Left ventricle myocardium inferior (tissue), 1 donor: ENCODE results near the gene ZFP91. TPM values are rescaled to one million over a fixed set of nuclear protein-coding genes. Genes with fewer than 3 reads are reported as not detected.

Experiments
- DNase-seq: peaks from one replicate; pipeline ENCODE4 v3.0.0-alpha.2; 2020
- H3K27ac ChIP-seq: fragments of 200-600 bp; replicated peaks from 2 replicates; pipeline ENCODE4 v1.8.0; 2021
- H3K27me3 ChIP-seq: fragments of 200-600 bp; 2 replicates; pipeline ENCODE4 v1.8.0; 2021; ENCODE audit warnings: low read depth
- H3K36me3 ChIP-seq: fragments of 200-600 bp; 2 replicates; pipeline ENCODE4 v1.8.0; 2021
- H3K4me1 ChIP-seq: fragments of 200-600 bp; 2 replicates; pipeline ENCODE4 v1.8.0; 2021
- H3K4me3 ChIP-seq: fragments of 200-600 bp; 2 replicates; pipeline ENCODE4 v1.8.0; 2021; ENCODE audit warnings: mild to moderate bottlenecking, moderate library complexity
- H3K9me3 ChIP-seq: fragments of 200-600 bp; replicated peaks from 2 replicates; pipeline ENCODE4 v1.8.0; 2021
- CTCF ChIP-seq: fragments of 200-600 bp; IDR thresholded peaks from 2 replicates; pipeline ENCODE4 v1.8.0; 2021; ENCODE audit warnings: antibody characterized with exemption, mild to moderate bottlenecking, borderline replicate concordance
- intact Hi-C: fragments of 100-400 bp; cut with micrococcal nuclease; formaldehyde crosslinking; loops from one replicate; pipeline ENCODE4 v1.11.0; 2022
- total RNA-seq: library from RNA; stranded (reverse); fragmentation: NEBNext Ultra II Directional; extraction: Animal tissue kit (Norgen Biotek cat#: 25700); gene quantifications from one replicate; pipeline ENCODE4 v1.2.1, GENCODE V29; 2021
- donor health status: DM: no; HTN: yes; CAD: no; lungs with severe emphysema.

Gene ZFP91
- total RNA-seq, 1 donor from 2014 or later, result 60.5 TPM

- intact Hi-C loops, result no loop called here
- peak; percentile 95 for DNase-seq
- Histone ChIP-seq H3K27me3 (no peaks in the 10 kb centered on the region), H3K4me3 (peak overlapping the region; percentile 95), H3K4me1 (peaks cover 87% of the 10 kb centered on the region), H3K9me3 (no peaks in the 10 kb centered on the region), H3K27ac (peak overlapping the region; percentile 96), H3K36me3 (no peaks in the 10 kb centered on the region)
- no peak for TF ChIP-seq CTCF
These were observed 678 bp upstream of the ZFP91 start for GRCh38 chr11:58578136-58578634.

- Histone ChIP-seq H3K4me3 (peak overlapping the region; percentile 95), H3K27me3 (no peaks in the 10 kb centered on the region), H3K36me3 (no peaks in the 10 kb centered on the region), H3K4me1 (peaks cover 87% of the 10 kb centered on the region), H3K27ac (peak overlapping the region; percentile 96), H3K9me3 (no peaks in the 10 kb centered on the region)
- TF ChIP-seq CTCF, result peak; percentile 88
- intact Hi-C loops, result no loop called here
- peak; percentile 93 for DNase-seq
These were observed 598 bp downstream of the ZFP91 start for GRCh38 chr11:58579192-58580129.

- H3K4me1 ChIP-seq, result peaks cover 89% of the 10 kb centered on the region
- no peaks in the 10 kb centered on the region for H3K9me3 ChIP-seq
- no peaks in the 10 kb centered on the region for H3K27me3 ChIP-seq
- TF ChIP-seq CTCF, result no peak
- peak overlapping the region; percentile 95 for H3K4me3 ChIP-seq
- no peaks in the 10 kb centered on the region for H3K36me3 ChIP-seq
- H3K27ac ChIP-seq, result peak overlapping the region; percentile 96
- intact Hi-C loops, result no loop called here
- no peak for DNase-seq
These were observed 1.4 kb downstream of the ZFP91 start for GRCh38 chr11:58580311-58580710.

- H3K4me1 ChIP-seq, result peaks cover 89% of the 10 kb centered on the region
- intact Hi-C loops, result no loop called here
These were observed 3.6 kb downstream of the ZFP91 start for GRCh38 chr11:58582437-58582836.

GRCh38 chr11:58586998-58587397, 8.1 kb downstream of the ZFP91 start:
- H3K27ac ChIP-seq, result no peak overlapping the region
- peaks cover 73% of the 10 kb centered on the region for H3K4me1 ChIP-seq
- no peak for DNase-seq
- H3K27me3 ChIP-seq, result no peaks in the 10 kb centered on the region
- H3K4me3 ChIP-seq, result no peak overlapping the region
- H3K9me3 ChIP-seq, result no peaks in the 10 kb centered on the region
- intact Hi-C loops, result no loop called here
- no peak for TF ChIP-seq CTCF
- H3K36me3 ChIP-seq, result no peaks in the 10 kb centered on the region

More at GRCh38 chr11:58582437-58582836, 3.6 kb downstream of the ZFP91 start:
- TF ChIP-seq CTCF, result no peak
- Histone ChIP-seq H3K27ac (peak overlapping the region; percentile 10), H3K4me3 (no peak overlapping the region), H3K9me3 (no peaks in the 10 kb centered on the region), H3K27me3 (no peaks in the 10 kb centered on the region), H3K36me3 (no peaks in the 10 kb centered on the region)
- no peak for DNase-seq
